ENCODE results near the gene PID1. TPM values are rescaled to one million over a fixed set of nuclear protein-coding genes. Genes with fewer than 3 reads are reported as not detected.
A peak's percentile ranks its signal among the peaks of the same experiment; 100 is the strongest.

Gene PID1
- total RNA-seq, 1 donor from 2014 or later: 8.0 TPM

- ATAC-seq (no peak), DNase-seq (no peak)
- intact Hi-C loops (cut with micrococcal nuclease): no loop called here
Measured at GRCh38 chr2:229057976-229058553, 213.0 kb downstream of the PID1 start.

GRCh38 chr2:229054311-229054710 is 216.8 kb downstream of the PID1 start:
- no peak for DNase-seq
- intact Hi-C loops (cut with micrococcal nuclease): no loop called here
- no peak for ATAC-seq

- DNase-seq (no peak), ATAC-seq (no peak)
- intact Hi-C loops (cut with micrococcal nuclease): no loop called here
Measured at GRCh38 chr2:229051798-229052197, 219.3 kb downstream of the PID1 start.

GRCh38 chr2:229050133-229050532 is 221.0 kb downstream of the PID1 start:
- ATAC-seq (no peak), DNase-seq (no peak)
- intact Hi-C loops (cut with micrococcal nuclease): no loop called here

GRCh38 chr2:229048134-229048533 is 223.0 kb downstream of the PID1 start:
- intact Hi-C loops (cut with micrococcal nuclease): no loop called here
- DNase-seq (no peak), ATAC-seq (no peak)

- intact Hi-C loops (cut with micrococcal nuclease): no loop called here
- DNase-seq (peak; percentile 46), ATAC-seq (peak; percentile 99)
Measured at GRCh38 chr2:229045671-229046070, 225.4 kb downstream of the PID1 start.

- intact Hi-C loops (cut with micrococcal nuclease): no loop called here
- DNase-seq: no peak
- no peak for ATAC-seq
Measured at GRCh38 chr2:229044581-229044980, 226.5 kb downstream of the PID1 start.

- DNase-seq (no peak), ATAC-seq (no peak)
- intact Hi-C loops (cut with micrococcal nuclease): no loop called here
Measured at GRCh38 chr2:229043681-229044080, 227.4 kb downstream of the PID1 start.

GRCh38 chr2:229042349-229042748 is 228.7 kb downstream of the PID1 start:
- DNase-seq: no peak
- no peak for ATAC-seq
- intact Hi-C loops (cut with micrococcal nuclease): no loop called here

GRCh38 chr2:229041691-229042090 is 229.4 kb downstream of the PID1 start:
- intact Hi-C loops (cut with micrococcal nuclease): no loop called here
- ATAC-seq: no peak
- no peak for DNase-seq

- intact Hi-C loops (cut with micrococcal nuclease): no loop called here
- no peak for ATAC-seq
- no peak for DNase-seq
Measured at GRCh38 chr2:229037621-229038020, 233.5 kb downstream of the PID1 start.

- no peak for ATAC-seq
- intact Hi-C loops (cut with micrococcal nuclease): no loop called here
Measured at GRCh38 chr2:229033816-229034215, 237.3 kb downstream of the PID1 start.

GRCh38 chr2:229032608-229033234 is 238.4 kb downstream of the PID1 start:
- no peak for ATAC-seq

More at GRCh38 chr2:229033816-229034215, 237.3 kb downstream of the PID1 start:
- no peak for DNase-seq

GRCh38 chr2:229027353-229028105 is 243.6 kb downstream of the PID1 start:
- peak; percentile 39 for ATAC-seq
- no peak for DNase-seq
- intact Hi-C loops (cut with micrococcal nuclease): no loop called here

More at GRCh38 chr2:229032608-229033234, 238.4 kb downstream of the PID1 start:
- DNase-seq: no peak
- intact Hi-C loops (cut with micrococcal nuclease): no loop called here

GRCh38 chr2:229025653-229026052 is 245.4 kb downstream of the PID1 start:
- ATAC-seq (no peak), DNase-seq (no peak)
- intact Hi-C loops (cut with micrococcal nuclease): no loop called here

GRCh38 chr2:229022652-229023051 is 248.4 kb downstream of the PID1 start:
- ATAC-seq (no peak), DNase-seq (no peak)
- intact Hi-C loops (cut with micrococcal nuclease): no loop called here

- ATAC-seq: no peak
- no peak for DNase-seq
Measured at GRCh38 chr2:229022071-229022470, 249.0 kb downstream of the PID1 start.

GRCh38 chr2:229009816-229010215 is 261.3 kb downstream of the PID1 start:
- no peak for ATAC-seq
- DNase-seq: no peak
- intact Hi-C loops (cut with micrococcal nuclease): no loop called here

More at GRCh38 chr2:229022071-229022470, 249.0 kb downstream of the PID1 start:
- intact Hi-C loops (cut with micrococcal nuclease): no loop called here

GRCh38 chr2:229003256-229003655 is 267.8 kb downstream of the PID1 start:
- intact Hi-C loops (cut with micrococcal nuclease): no loop called here
- ATAC-seq: no peak

GRCh38 chr2:229001196-229001595 is 269.9 kb downstream of the PID1 start:
- intact Hi-C loops (cut with micrococcal nuclease): no loop called here
- DNase-seq: no peak
- no peak for ATAC-seq

More at GRCh38 chr2:229003256-229003655, 267.8 kb downstream of the PID1 start:
- no peak for DNase-seq

Data from left ventricle myocardium superior (tissue), 1 donor.